Lung (tissue), 12 donors: ENCODE results near the gene AGBL4. TPM values are rescaled to one million over a fixed set of nuclear protein-coding genes. Genes with fewer than 3 reads are reported as not detected.

Source experiments
- ATAC-seq: fragments of 200-7000 bp; cut with Tn5 transposase; one replicate; pipeline ENCODE4 v1.9.1; 2020; ENCODE audit warnings: moderate number of reproducible peaks; ENCODE audit not compliant: insufficient read depth, low FRiP score
- DNase-seq, 3 donors: peaks; one replicate each; pipeline ENCODE4 v3.0.0-alpha.2; 2013 to 2017
- H3K27ac ChIP-seq, 2 donors: one replicate each; pipeline ENCODE4 v1.5.1; 2013; ENCODE audit warnings: mild to moderate bottlenecking in 2 of 2, moderate library complexity in 2 of 2, control low read depth in 1 of 2, inconsistent platforms in 1 of 2, low read depth in 1 of 2, low read length in 1 of 2
- H3K27me3 ChIP-seq, 3 donors: one replicate each; pipeline ENCODE4 v1.5.1; 2013; ENCODE audit warnings: low read length in 2 of 3; ENCODE audit not compliant: control insufficient read depth in 3 of 3, insufficient read depth in 3 of 3
- H3K36me3 ChIP-seq, 4 donors: one replicate each; pipeline ENCODE4 v1.5.1; 2013; ENCODE audit warnings: low read length in 4 of 4, mild to moderate bottlenecking in 1 of 4, moderate library complexity in 1 of 4; ENCODE audit not compliant: control insufficient read depth in 4 of 4, insufficient read depth in 4 of 4
- H3K4me1 ChIP-seq, 5 donors: one replicate each; pipeline ENCODE4 v1.5.1; 2013; ENCODE audit warnings: low read length in 5 of 5, mild to moderate bottlenecking in 2 of 5, moderate library complexity in 1 of 5; ENCODE audit not compliant: control insufficient read depth in 5 of 5, insufficient read depth in 5 of 5
- H3K4me3 ChIP-seq: one replicate; pipeline ENCODE4 v1.5.1; 2013; ENCODE audit warnings: mild to moderate bottlenecking, control low read depth, moderate library complexity
- H3K9ac ChIP-seq, 2 donors: one replicate each; pipeline ENCODE4 v1.5.1; 2013; ENCODE audit warnings: low read length in 2 of 2, control low read depth in 1 of 2; ENCODE audit not compliant: insufficient read depth in 1 of 2
- H3K9me3 ChIP-seq, 4 donors: one replicate each; pipeline ENCODE4 v1.5.1; 2013; ENCODE audit warnings: low read length in 3 of 4, mild to moderate bottlenecking in 1 of 4, moderate library complexity in 1 of 4; ENCODE audit not compliant: control insufficient read depth in 4 of 4, insufficient read depth in 3 of 4
- whole genome bisulfite sequencing, 2 donors: extraction: QIAGEN DNeasy Blood & Tissue Kit; methylation state at CpG; one replicate each; pipeline ENCODE4 v1.1.7; 2013; 5-methylcytosine and 5-hydroxymethylcytosine counted together
- polyA plus RNA-seq, 2 donors: library from polyadenylated mRNA; stranded (reverse); fragments of 200-250 nt; gene quantifications; one replicate each; pipeline ENCODE4 v1.2.1, GENCODE V29; 2013
- total RNA-seq, 2 donors: library from RNA; depleted of rRNA in 1 of 2; stranded (reverse); fragments of >200 nt in 1 of 2; gene quantifications; one replicate each; pipeline ENCODE4 v1.2.1, GENCODE V29; 2014 to 2021
- TF ChIP-seq, protein P1 (sequence below): IDR thresholded peaks from 2 replicates; pipeline ENCODE4 v1.5.1; 2012; ENCODE audit warnings: mild to moderate bottlenecking; ENCODE audit errors: control extremely low read depth, extremely low read depth
- donor health status: control.
- donor health status: control.
- donor health status: Bipolar disorder and iron deficiency.
- donor health status: healthy.
- donor health status: DM: yes; HTN: yes; CAD: no.

Gene AGBL4
- total and polyA plus RNA-seq, 4 donors = 0.24 to 7.5 (median 2.6) TPM

GRCh38 chr1:48750109-48750508 lies 1273.6 kb downstream of the AGBL4 start:
- no peak overlapping the region for H3K4me3 ChIP-seq
- no peaks in the 10 kb centered on the region for H3K27me3 ChIP-seq
- no peak overlapping the region for H3K9ac ChIP-seq
- H3K9me3 ChIP-seq = no peaks in the 10 kb centered on the region
- H3K27ac ChIP-seq = no peak overlapping the region
- H3K4me1 ChIP-seq = peaks cover 0 to 3% (median 0%) of the 10 kb centered on the region in 5 donors
- TF ChIP-seq, protein P1, sequence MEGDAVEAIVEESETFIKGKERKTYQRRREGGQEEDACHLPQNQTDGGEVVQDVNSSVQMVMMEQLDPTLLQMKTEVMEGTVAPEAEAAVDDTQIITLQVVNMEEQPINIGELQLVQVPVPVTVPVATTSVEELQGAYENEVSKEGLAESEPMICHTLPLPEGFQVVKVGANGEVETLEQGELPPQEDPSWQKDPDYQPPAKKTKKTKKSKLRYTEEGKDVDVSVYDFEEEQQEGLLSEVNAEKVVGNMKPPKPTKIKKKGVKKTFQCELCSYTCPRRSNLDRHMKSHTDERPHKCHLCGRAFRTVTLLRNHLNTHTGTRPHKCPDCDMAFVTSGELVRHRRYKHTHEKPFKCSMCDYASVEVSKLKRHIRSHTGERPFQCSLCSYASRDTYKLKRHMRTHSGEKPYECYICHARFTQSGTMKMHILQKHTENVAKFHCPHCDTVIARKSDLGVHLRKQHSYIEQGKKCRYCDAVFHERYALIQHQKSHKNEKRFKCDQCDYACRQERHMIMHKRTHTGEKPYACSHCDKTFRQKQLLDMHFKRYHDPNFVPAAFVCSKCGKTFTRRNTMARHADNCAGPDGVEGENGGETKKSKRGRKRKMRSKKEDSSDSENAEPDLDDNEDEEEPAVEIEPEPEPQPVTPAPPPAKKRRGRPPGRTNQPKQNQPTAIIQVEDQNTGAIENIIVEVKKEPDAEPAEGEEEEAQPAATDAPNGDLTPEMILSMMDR = no peak
- 36 to 78% methylated on average over 1 of the region's 1 CpG for WGBS, 2 donors
- DNase-seq (no peak), ATAC-seq (no peak)
- H3K36me3 ChIP-seq = peaks cover 0 to 30% (median 17%) of the 10 kb centered on the region in 4 donors

- Histone ChIP-seq H3K27ac (no peak overlapping the region), H3K4me3 (no peak overlapping the region), H3K9ac (no peak overlapping the region), H3K4me1 (peaks cover 0 to 3% (median 0%) of the 10 kb centered on the region in 5 donors), H3K9me3 (no peaks in the 10 kb centered on the region), H3K27me3 (no peaks in the 10 kb centered on the region), H3K36me3 (peaks cover 0 to 30% (median 18%) of the 10 kb centered on the region in 4 donors)
- TF ChIP-seq, protein P1 = no peak
- DNase-seq (no peak), ATAC-seq (no peak)
- WGBS, 2 donors = 83 to 87% methylated on average over 7 of the region's 7 CpGs
Measured at GRCh38 chr1:48749068-48749467, 1274.7 kb downstream of the AGBL4 start.

GRCh38 chr1:48746906-48747305 lies 1276.8 kb downstream of the AGBL4 start:
- Histone ChIP-seq H3K9ac (no peak overlapping the region), H3K9me3 (no peaks in the 10 kb centered on the region), H3K27me3 (no peaks in the 10 kb centered on the region), H3K36me3 (peaks cover 7 to 34% (median 19%) of the 10 kb centered on the region in 4 donors), H3K4me3 (no peak overlapping the region), H3K4me1 (no peaks in the 10 kb centered on the region), H3K27ac (no peak overlapping the region)
- TF ChIP-seq, protein P1 = no peak
- ATAC-seq (no peak), DNase-seq (no peak)
- 91 to 93% methylated on average over 5 of the region's 5 CpGs for WGBS, 2 donors

GRCh38 chr1:48744032-48744431 lies 1279.7 kb downstream of the AGBL4 start:
- 89 to 92% methylated on average over 2 of the region's 2 CpGs for WGBS, 2 donors
- Histone ChIP-seq H3K9ac (no peak overlapping the region), H3K27me3 (no peaks in the 10 kb centered on the region), H3K36me3 (peaks cover 7 to 26% (median 17%) of the 10 kb centered on the region in 4 donors), H3K4me1 (no peaks in the 10 kb centered on the region), H3K4me3 (no peak overlapping the region), H3K9me3 (no peaks in the 10 kb centered on the region), H3K27ac (no peak overlapping the region)
- no peak for ATAC-seq
- no peak for DNase-seq
- TF ChIP-seq, protein P1 = no peak
